Measurements from ENCODE around the gene GARIN5B. TPM values are rescaled to one million over a fixed set of nuclear protein-coding genes. Genes with fewer than 3 reads are reported as not detected.

The GARIN5B gene
- total and polyA plus RNA-seq, 4 experiments from 2014 or later, result not detected

Other genes with a start within 250 kb of the GARIN5B start
- gene PPP1R12C, start 245.6 kb downstream of the GARIN5B start, total RNA-seq, result 100 to 1,000 TPM; 165 TPM
- gene PPP1R12C, start 245.6 kb downstream of the GARIN5B start, polyA plus RNA-seq, result 1 to 10 TPM; 1.4 to 9.5 TPM
- gene TNNT1, start 214.1 kb downstream of the GARIN5B start, total RNA-seq, result not detected
- gene TNNT1, start 214.1 kb downstream of the GARIN5B start, polyA plus RNA-seq, result not detected
- not detected for gene TNNI3, start 205.5 kb downstream of the GARIN5B start, total RNA-seq
- gene TNNI3, start 205.5 kb downstream of the GARIN5B start, polyA plus RNA-seq, result not detected
- gene DNAAF3, start 196.6 kb downstream of the GARIN5B start, total RNA-seq, result not detected
- under 1 TPM in 1 of 2 donors, not detected in 1; 0.93 TPM for gene DNAAF3, start 196.6 kb downstream of the GARIN5B start, polyA plus RNA-seq
- not detected for gene SYT5, start 183.0 kb downstream of the GARIN5B start, total RNA-seq
- under 1 TPM; 0.29 to 0.59 TPM for gene SYT5, start 183.0 kb downstream of the GARIN5B start, polyA plus RNA-seq
- gene PTPRH, start 153.8 kb downstream of the GARIN5B start, total RNA-seq, result not detected
- gene PTPRH, start 153.8 kb downstream of the GARIN5B start, polyA plus RNA-seq, result not detected
- gene TMEM86B, start 134.5 kb downstream of the GARIN5B start, total RNA-seq, result 10 to 100 TPM; 19.7 to 22.1 TPM
- gene TMEM86B, start 134.5 kb downstream of the GARIN5B start, polyA plus RNA-seq, result 1 to 10 TPM in 1 of 2 donors, not detected in 1; 3.5 TPM
- gene PPP6R1, start 104.2 kb downstream of the GARIN5B start, total RNA-seq, result 100 to 1,000 TPM; 161 to 162 TPM
- gene PPP6R1, start 104.2 kb downstream of the GARIN5B start, polyA plus RNA-seq, result 100 to 1,000 TPM in 1 of 2 donors, 10 to 100 TPM in 1; 22.9 to 107 TPM
- 10 to 100 TPM; 17.9 to 18.5 TPM for gene HSPBP1, start 83.2 kb downstream of the GARIN5B start, total RNA-seq
- 10 to 100 TPM; 35.7 to 38.7 TPM for gene HSPBP1, start 83.2 kb downstream of the GARIN5B start, polyA plus RNA-seq
- 1 to 10 TPM; 1.4 to 1.7 TPM for gene BRSK1, start 79.3 kb downstream of the GARIN5B start, total RNA-seq
- not detected for gene BRSK1, start 79.3 kb downstream of the GARIN5B start, polyA plus RNA-seq
- gene TMEM150B, start 37.9 kb downstream of the GARIN5B start, total RNA-seq, result 1 to 10 TPM in 1 of 2 experiments, under 1 TPM in 1; 0.87 to 1.3 TPM
- gene TMEM150B, start 37.9 kb downstream of the GARIN5B start, polyA plus RNA-seq, result not detected
- 10 to 100 TPM; 23.1 to 23.5 TPM for gene KMT5C, start 23.4 kb downstream of the GARIN5B start, total RNA-seq
- gene KMT5C, start 23.4 kb downstream of the GARIN5B start, polyA plus RNA-seq, result 1 to 10 TPM in 1 of 2 donors, under 1 TPM in 1; 0.60 to 1.5 TPM
- under 1 TPM in 1 of 2 experiments, not detected in 1; 0.38 TPM for gene COX6B2, start 8.5 kb downstream of the GARIN5B start, total RNA-seq
- not detected for gene COX6B2, start 8.5 kb downstream of the GARIN5B start, polyA plus RNA-seq
- under 1 TPM; 0.32 to 0.47 TPM for gene IL11, start 7.2 kb upstream of the GARIN5B start, total RNA-seq
- not detected for gene IL11, start 7.2 kb upstream of the GARIN5B start, polyA plus RNA-seq
- gene TMEM190, start 13.6 kb upstream of the GARIN5B start, total RNA-seq, result not detected
- gene TMEM190, start 13.6 kb upstream of the GARIN5B start, polyA plus RNA-seq, result not detected
- 1 to 10 TPM; 9.6 to 9.9 TPM for gene TMEM238, start 21.0 kb upstream of the GARIN5B start, total RNA-seq
- gene TMEM238, start 21.0 kb upstream of the GARIN5B start, polyA plus RNA-seq, result 1 to 10 TPM in 1 of 2 donors, not detected in 1; 2.4 TPM
- gene RPL28, start 22.7 kb upstream of the GARIN5B start, total RNA-seq, result 1,000 to 10,000 TPM; 3,136 to 3,159 TPM
- gene RPL28, start 22.7 kb upstream of the GARIN5B start, polyA plus RNA-seq, result 100 to 1,000 TPM; 257 to 784 TPM
- gene UBE2S, start 44.5 kb upstream of the GARIN5B start, total RNA-seq, result 10 to 100 TPM; 18.0 to 21.6 TPM
- gene UBE2S, start 44.5 kb upstream of the GARIN5B start, polyA plus RNA-seq, result 10 to 100 TPM; 24.2 to 25.4 TPM
- gene SHISA7, start 80.0 kb upstream of the GARIN5B start, total RNA-seq, result not detected
- not detected for gene SHISA7, start 80.0 kb upstream of the GARIN5B start, polyA plus RNA-seq
- gene ISOC2, start 98.4 kb upstream of the GARIN5B start, total RNA-seq, result 10 to 100 TPM in 1 of 2 experiments, 1 to 10 TPM in 1; 9.9 to 13.7 TPM
- 10 to 100 TPM; 24.7 to 29.4 TPM for gene ISOC2, start 98.4 kb upstream of the GARIN5B start, polyA plus RNA-seq
- gene C19orf85, start 101.5 kb upstream of the GARIN5B start, total RNA-seq, result not detected
- gene C19orf85, start 101.5 kb upstream of the GARIN5B start, polyA plus RNA-seq, result not detected
- 1 to 10 TPM; 8.1 to 9.1 TPM for gene ZNF628, start 113.4 kb upstream of the GARIN5B start, total RNA-seq
- gene ZNF628, start 113.4 kb upstream of the GARIN5B start, polyA plus RNA-seq, result under 1 TPM in 1 of 2 donors, not detected in 1; 0.47 TPM
- 1 to 10 TPM; 2.7 to 3.1 TPM for gene NAT14, start 121.9 kb upstream of the GARIN5B start, total RNA-seq
- 1 to 10 TPM; 2.6 to 3.2 TPM for gene NAT14, start 121.9 kb upstream of the GARIN5B start, polyA plus RNA-seq
- gene SSC5D, start 125.2 kb upstream of the GARIN5B start, total RNA-seq, result under 1 TPM; 0.20 to 0.36 TPM
- not detected for gene SSC5D, start 125.2 kb upstream of the GARIN5B start, polyA plus RNA-seq
- gene SBK2, start 173.9 kb upstream of the GARIN5B start, total RNA-seq, result not detected
- not detected for gene SBK2, start 173.9 kb upstream of the GARIN5B start, polyA plus RNA-seq
- gene SBK3, start 182.3 kb upstream of the GARIN5B start, total RNA-seq, result not detected
- not detected for gene SBK3, start 182.3 kb upstream of the GARIN5B start, polyA plus RNA-seq
- 1 to 10 TPM; 8.0 to 9.6 TPM for gene ZNF579, start 217.6 kb upstream of the GARIN5B start, total RNA-seq
- gene ZNF579, start 217.6 kb upstream of the GARIN5B start, polyA plus RNA-seq, result under 1 TPM in 1 of 2 donors, not detected in 1; 0.62 TPM
- 10 to 100 TPM; 20.8 to 26.4 TPM for gene FIZ1, start 236.3 kb upstream of the GARIN5B start, total RNA-seq
- 1 to 10 TPM in 1 of 2 donors, under 1 TPM in 1; 0.99 to 5.3 TPM for gene FIZ1, start 236.3 kb upstream of the GARIN5B start, polyA plus RNA-seq
- 10 to 100 TPM; 31.2 to 34.0 TPM for gene ZNF524, start 237.0 kb upstream of the GARIN5B start, total RNA-seq
- 10 to 100 TPM; 26.2 to 40.1 TPM for gene ZNF524, start 237.0 kb upstream of the GARIN5B start, polyA plus RNA-seq
- gene ZNF865, start 242.4 kb upstream of the GARIN5B start, total RNA-seq, result 10 to 100 TPM; 20.3 to 20.9 TPM
- gene ZNF865, start 242.4 kb upstream of the GARIN5B start, polyA plus RNA-seq, result under 1 TPM in 1 of 2 donors, not detected in 1; 0.30 TPM

All from CD4-positive, alpha-beta memory T cell (primary cell).